Measurements from ENCODE around the gene JCHAIN. TPM values are rescaled to one million over a fixed set of nuclear protein-coding genes. Genes with fewer than 3 reads are reported as not detected.

The JCHAIN gene
- total RNA-seq, 6 experiments from 2014 or later = 3.9 to 39.7 (median 9.3) TPM

GRCh38 chr4:70606459-70606858 lies 59.8 kb downstream of the JCHAIN start:
- Histone ChIP-seq H3K27ac (no peak overlapping the region), H3K4me1 (no peaks in the 10 kb centered on the region), H3K4me3 (no peak overlapping the region), H3K27me3 (no peaks in the 10 kb centered on the region), H3K36me3 (no peaks in the 10 kb centered on the region), H3K9me3 (no peaks in the 10 kb centered on the region)
- intact Hi-C loops (cut with DNase I) = no loop called here
- DNase-seq (no peak), ATAC-seq (no peak)
- 88% methylated on average over 2 of the region's 8 CpGs for WGBS (ENCODE audit: insufficient coverage, low coverage, low lambda C conversion rate, missing lambda C conversion rate)
- TF ChIP-seq POLR2A (IDR thresholded peaks at IDR 0.05) (no peak), CTCF (IDR thresholded peaks at IDR 0.05) (no peak)

Small RNA genes lying within 50 kb of the gene (small RNA-seq; reads per million reads assigned to genes)
- gene RNU6-520P (0 reads per million in 2 experiments), gene RNU6-784P (0 to 0.13 reads per million in 2 experiments)

Other genes with a start within 250 kb of the JCHAIN start
- not detected for gene MUC7, start 194.3 kb downstream of the JCHAIN start, total RNA-seq
- gene AMTN, start 147.9 kb downstream of the JCHAIN start, total RNA-seq = not detected
- gene AMBN, start 74.3 kb downstream of the JCHAIN start, total RNA-seq = not detected
- gene ENAM, start 37.8 kb downstream of the JCHAIN start, total RNA-seq = under 1 TPM; 0.07 to 0.86 (median 0.62) TPM
- 10 to 100 TPM; 10.2 to 22.3 (median 14.0) TPM for gene UTP3, start 22.0 kb upstream of the JCHAIN start, total RNA-seq
- 10 to 100 TPM; 24.1 to 58.3 (median 30.3) TPM for gene RUFY3, start 55.5 kb upstream of the JCHAIN start, total RNA-seq
- 10 to 100 TPM; 26.8 to 42.2 (median 34.2) TPM for gene GRSF1, start 173.4 kb upstream of the JCHAIN start, total RNA-seq
- 10 to 100 TPM in 1 of 6 experiments, 1 to 10 TPM in 5; 4.4 to 13.0 (median 6.5) TPM for gene MOB1B, start 235.9 kb upstream of the JCHAIN start, total RNA-seq

All from right lobe of liver (tissue), 6 donors.